ENCODE results near the gene CTNNA2.

CTNNA2 gene

GRCh38 chr2:80393991-80394390 is 881.1 kb downstream of the CTNNA2 start:
- no peak for DNase-seq (ENCODE audit: low read depth in 2 of 2)

- no peak for DNase-seq (ENCODE audit: low read depth in 2 of 2)
Observed at GRCh38 chr2:80395251-80395650, 882.4 kb downstream of the CTNNA2 start.

- no peak for DNase-seq (ENCODE audit: low read depth in 2 of 2)
Observed at GRCh38 chr2:80396276-80396675, 883.4 kb downstream of the CTNNA2 start.

- no peak for DNase-seq (ENCODE audit: low read depth in 2 of 2)
Observed at GRCh38 chr2:80403081-80403480, 890.2 kb downstream of the CTNNA2 start.

GRCh38 chr2:80407377-80407776 is 894.5 kb downstream of the CTNNA2 start:
- no peak for DNase-seq (ENCODE audit: low read depth in 2 of 2)

- DNase-seq (ENCODE audit: low read depth in 2 of 2), result no peak
Observed at GRCh38 chr2:80410346-80410745, 897.5 kb downstream of the CTNNA2 start.

- DNase-seq (ENCODE audit: low read depth in 2 of 2), result no peak
Observed at GRCh38 chr2:80413136-80413535, 900.3 kb downstream of the CTNNA2 start.

- DNase-seq (ENCODE audit: low read depth in 2 of 2), result no peak
Observed at GRCh38 chr2:80417737-80418136, 904.9 kb downstream of the CTNNA2 start.

- no peak for DNase-seq (ENCODE audit: low read depth in 2 of 2)
Observed at GRCh38 chr2:80420530-80421208, 907.8 kb downstream of the CTNNA2 start.

- no peak for DNase-seq (ENCODE audit: low read depth in 2 of 2)
Observed at GRCh38 chr2:80429251-80429650, 916.4 kb downstream of the CTNNA2 start.

- DNase-seq (ENCODE audit: low read depth in 2 of 2), result no peak
Observed at GRCh38 chr2:80437959-80438358, 925.1 kb downstream of the CTNNA2 start.

- DNase-seq (ENCODE audit: low read depth in 2 of 2), result no peak
Observed at GRCh38 chr2:80438686-80439085, 925.8 kb downstream of the CTNNA2 start.

- DNase-seq (ENCODE audit: low read depth in 2 of 2), result no peak
Observed at GRCh38 chr2:80454628-80455027, 941.8 kb downstream of the CTNNA2 start.

GRCh38 chr2:80459028-80459427 is 946.2 kb downstream of the CTNNA2 start:
- DNase-seq (ENCODE audit: low read depth in 2 of 2), result no peak

GRCh38 chr2:80461505-80462197 is 948.8 kb downstream of the CTNNA2 start:
- no peak for DNase-seq (ENCODE audit: low read depth in 2 of 2)

- DNase-seq (ENCODE audit: low read depth in 2 of 2), result no peak
Observed at GRCh38 chr2:80462654-80463053, 949.8 kb downstream of the CTNNA2 start.

- DNase-seq (ENCODE audit: low read depth in 2 of 2), result no peak
Observed at GRCh38 chr2:80464275-80464674, 951.4 kb downstream of the CTNNA2 start.

GRCh38 chr2:80467262-80467811 is 954.5 kb downstream of the CTNNA2 start:
- no peak for DNase-seq (ENCODE audit: low read depth in 2 of 2)

GRCh38 chr2:80469428-80469827 is 956.6 kb downstream of the CTNNA2 start:
- DNase-seq (ENCODE audit: low read depth in 2 of 2), result no peak

GRCh38 chr2:80473069-80473468 is 960.2 kb downstream of the CTNNA2 start:
- no peak for DNase-seq (ENCODE audit: low read depth in 2 of 2)

- no peak for DNase-seq (ENCODE audit: low read depth in 2 of 2)
Observed at GRCh38 chr2:80473796-80474195, 960.9 kb downstream of the CTNNA2 start.

- no peak for DNase-seq (ENCODE audit: low read depth in 2 of 2)
Observed at GRCh38 chr2:80475970-80476369, 963.1 kb downstream of the CTNNA2 start.

- DNase-seq (ENCODE audit: low read depth in 2 of 2), result no peak
Observed at GRCh38 chr2:80476535-80477117, 963.8 kb downstream of the CTNNA2 start.
